ENCODE measurements around the gene ZBTB46.
"Not testable (repeated sequence)": the region's sequence is repeated elsewhere in the genome, so short reads cannot be mapped to it uniquely, and the experiment has no call there.

The ZBTB46 gene

GRCh38 chr20:63858393-63859165, 27.5 kb upstream of the ZBTB46 start:
- no peak for DNase-seq

GRCh38 chr20:63857764-63858392, 26.8 kb upstream of the ZBTB46 start:
- no peak for DNase-seq

GRCh38 chr20:63856098-63856511, 25.0 kb upstream of the ZBTB46 start:
- no peak for DNase-seq

- no peak for DNase-seq
Measured at GRCh38 chr20:63855363-63856097, 24.5 kb upstream of the ZBTB46 start.

GRCh38 chr20:63854766-63855362, 23.8 kb upstream of the ZBTB46 start:
- DNase-seq, result no peak

GRCh38 chr20:63854069-63854765, 23.2 kb upstream of the ZBTB46 start:
- DNase-seq, result no peak

- not testable (repeated sequence) for DNase-seq
Measured at GRCh38 chr20:63853733-63854068, 22.6 kb upstream of the ZBTB46 start.

GRCh38 chr20:63851548-63851943, 20.5 kb upstream of the ZBTB46 start:
- not testable (repeated sequence) for DNase-seq

- no peak for DNase-seq
Measured at GRCh38 chr20:63850689-63851547, 19.9 kb upstream of the ZBTB46 start.

- DNase-seq, result no peak
Measured at GRCh38 chr20:63848003-63848911, 17.2 kb upstream of the ZBTB46 start.

- DNase-seq, result no peak
Measured at GRCh38 chr20:63847237-63848002, 16.4 kb upstream of the ZBTB46 start.

GRCh38 chr20:63846888-63847236, 15.8 kb upstream of the ZBTB46 start:
- DNase-seq, result no peak

- DNase-seq, result no peak
Measured at GRCh38 chr20:63846128-63846771, 15.2 kb upstream of the ZBTB46 start.

GRCh38 chr20:63844511-63844991, 13.5 kb upstream of the ZBTB46 start:
- DNase-seq, result no peak

- no peak for DNase-seq
Measured at GRCh38 chr20:63843778-63844177, 12.7 kb upstream of the ZBTB46 start.

- no peak for DNase-seq
Measured at GRCh38 chr20:63843222-63843621, 12.2 kb upstream of the ZBTB46 start.

GRCh38 chr20:63842258-63842657, 11.2 kb upstream of the ZBTB46 start:
- no peak for DNase-seq

- DNase-seq, result no peak
Measured at GRCh38 chr20:63840405-63840828, 9.4 kb upstream of the ZBTB46 start.

- DNase-seq, result no peak
Measured at GRCh38 chr20:63839620-63840019, 8.6 kb upstream of the ZBTB46 start.
